ENCODE results near the gene GINM1.

GINM1 gene

DNA sequence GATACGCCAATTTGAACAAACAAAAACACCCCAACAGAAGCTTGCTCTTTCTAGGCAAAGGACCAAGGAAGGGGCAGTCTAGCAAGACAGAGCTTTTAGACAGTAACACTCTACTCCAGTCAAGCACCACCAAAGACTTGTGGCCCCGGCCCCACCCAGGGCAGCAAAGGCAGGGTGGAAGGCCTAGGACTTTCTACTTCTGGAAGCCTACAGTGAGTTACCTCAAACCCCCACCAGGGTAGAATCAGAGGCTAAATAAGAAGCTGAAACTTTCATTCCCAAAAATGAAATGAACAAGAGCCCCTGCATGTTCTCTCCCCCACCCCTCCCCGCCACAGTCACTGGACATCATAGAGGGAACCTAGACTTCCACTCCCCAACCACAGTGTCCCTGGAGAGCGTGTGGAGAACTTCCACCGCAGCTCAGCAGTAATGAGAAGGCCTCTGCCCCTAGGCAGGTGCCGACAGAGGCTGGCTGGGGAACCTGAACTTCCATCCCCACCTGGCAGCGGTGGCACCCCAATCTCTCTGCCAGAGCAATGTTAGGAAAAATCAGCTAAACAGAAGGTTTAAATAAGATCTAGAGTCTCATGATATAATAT, 42.3 kb downstream of the GINM1 start:
- no peak overlapping the region for H3K4me3 ChIP-seq (ENCODE audit: low read depth, low read length)
- TF ChIP-seq, protein P1, sequence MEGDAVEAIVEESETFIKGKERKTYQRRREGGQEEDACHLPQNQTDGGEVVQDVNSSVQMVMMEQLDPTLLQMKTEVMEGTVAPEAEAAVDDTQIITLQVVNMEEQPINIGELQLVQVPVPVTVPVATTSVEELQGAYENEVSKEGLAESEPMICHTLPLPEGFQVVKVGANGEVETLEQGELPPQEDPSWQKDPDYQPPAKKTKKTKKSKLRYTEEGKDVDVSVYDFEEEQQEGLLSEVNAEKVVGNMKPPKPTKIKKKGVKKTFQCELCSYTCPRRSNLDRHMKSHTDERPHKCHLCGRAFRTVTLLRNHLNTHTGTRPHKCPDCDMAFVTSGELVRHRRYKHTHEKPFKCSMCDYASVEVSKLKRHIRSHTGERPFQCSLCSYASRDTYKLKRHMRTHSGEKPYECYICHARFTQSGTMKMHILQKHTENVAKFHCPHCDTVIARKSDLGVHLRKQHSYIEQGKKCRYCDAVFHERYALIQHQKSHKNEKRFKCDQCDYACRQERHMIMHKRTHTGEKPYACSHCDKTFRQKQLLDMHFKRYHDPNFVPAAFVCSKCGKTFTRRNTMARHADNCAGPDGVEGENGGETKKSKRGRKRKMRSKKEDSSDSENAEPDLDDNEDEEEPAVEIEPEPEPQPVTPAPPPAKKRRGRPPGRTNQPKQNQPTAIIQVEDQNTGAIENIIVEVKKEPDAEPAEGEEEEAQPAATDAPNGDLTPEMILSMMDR (IDR thresholded peaks at IDR 0.05; ENCODE audit: low read depth, low read length), result no peak
- no peaks in the 10 kb centered on the region for H3K27me3 ChIP-seq
- H3K36me3 ChIP-seq, result 0 out of 2 replicates have a peak, but pooled peaks cover 4% of the 10 kb centered on the region
- H3K9me3 ChIP-seq, result no peaks in the 10 kb centered on the region
- DNase-seq, result no peak
- no peaks in the 10 kb centered on the region for H3K4me1 ChIP-seq

- Histone ChIP-seq H3K4me1 (peaks cover 3% of the 10 kb centered on the region; the same call in 1 of the 2 replicates), H3K36me3 (0 out of 2 replicates have a peak, but pooled peaks cover 3% of the 10 kb centered on the region), H3K9me3 (no peaks in the 10 kb centered on the region), H3K27me3 (no peaks in the 10 kb centered on the region), H3K4me3 (ENCODE audit: low read depth, low read length) (no peak overlapping the region)
- TF ChIP-seq, protein P1 (IDR thresholded peaks at IDR 0.05; ENCODE audit: low read depth, low read length), result no peak
- DNase-seq, result no peak
These were observed 48.2 kb downstream of the GINM1 start for GRCh38 chr6:149614337-149614736.

DNA sequence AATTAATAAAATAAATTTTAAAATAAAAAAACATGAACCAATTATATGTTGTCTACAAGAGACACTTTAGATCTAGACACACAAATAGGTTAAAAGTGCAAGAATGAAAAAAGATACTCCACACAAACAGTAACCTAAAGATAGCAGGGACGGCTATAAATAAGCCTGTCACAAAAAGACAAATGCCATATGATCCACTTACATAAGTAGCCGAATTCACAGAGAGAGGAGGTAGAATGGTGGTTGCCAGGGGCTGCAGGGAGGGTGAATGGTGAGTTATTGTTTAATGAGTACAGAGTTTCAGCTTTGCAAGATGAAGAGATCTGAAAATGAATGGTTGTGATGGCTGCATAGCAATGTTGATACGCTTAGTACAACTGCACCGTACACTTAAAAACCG, 49.6 kb downstream of the GINM1 start:
- H3K9me3 ChIP-seq, result no peaks in the 10 kb centered on the region
- peaks cover 8% of the 10 kb centered on the region; the same call in 1 of the 2 replicates for H3K36me3 ChIP-seq
- H3K27me3 ChIP-seq, result no peaks in the 10 kb centered on the region
- H3K4me1 ChIP-seq, result peaks cover 3% of the 10 kb centered on the region; the same call in 1 of the 2 replicates
- H3K4me3 ChIP-seq (ENCODE audit: low read depth, low read length), result no peak overlapping the region
- DNase-seq, result no peak
- TF ChIP-seq, protein P1 (IDR thresholded peaks at IDR 0.05; ENCODE audit: low read depth, low read length), result no peak

DNA sequence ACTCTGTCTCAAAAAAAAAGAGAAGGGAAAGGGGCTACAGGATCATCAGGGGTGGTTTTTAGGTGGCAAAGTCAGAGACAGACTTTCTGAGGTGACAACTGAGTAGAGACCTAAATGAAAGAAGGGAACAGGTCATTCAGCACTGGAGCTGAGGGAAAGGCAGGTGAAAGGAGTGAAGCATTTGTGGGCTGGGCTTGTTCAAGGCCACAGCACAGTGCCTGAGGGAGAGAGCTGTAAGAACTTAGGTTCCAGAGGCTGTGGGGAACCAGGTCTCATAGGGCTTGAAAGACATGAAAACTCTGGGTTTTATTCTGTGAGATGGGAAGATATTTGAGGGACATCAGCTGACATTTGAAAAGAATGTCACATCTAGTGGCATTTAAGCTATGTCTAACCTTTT, 61.5 kb downstream of the GINM1 start:
- Histone ChIP-seq H3K36me3 (peaks cover 2% of the 10 kb centered on the region), H3K27me3 (no peaks in the 10 kb centered on the region), H3K4me1 (no peaks in the 10 kb centered on the region), H3K9me3 (no peaks in the 10 kb centered on the region), H3K4me3 (ENCODE audit: low read depth, low read length) (no peak overlapping the region)
- TF ChIP-seq, protein P1 (IDR thresholded peaks at IDR 0.05; ENCODE audit: low read depth, low read length), result no peak
- no peak for DNase-seq

- Histone ChIP-seq H3K4me1 (no peaks in the 10 kb centered on the region), H3K36me3 (peaks cover 2% of the 10 kb centered on the region)
- TF ChIP-seq, protein P1 (IDR thresholded peaks at IDR 0.05; ENCODE audit: low read depth, low read length), result no peak
These were observed 62.8 kb downstream of the GINM1 start for GRCh38 chr6:149628875-149629510.

DNA sequence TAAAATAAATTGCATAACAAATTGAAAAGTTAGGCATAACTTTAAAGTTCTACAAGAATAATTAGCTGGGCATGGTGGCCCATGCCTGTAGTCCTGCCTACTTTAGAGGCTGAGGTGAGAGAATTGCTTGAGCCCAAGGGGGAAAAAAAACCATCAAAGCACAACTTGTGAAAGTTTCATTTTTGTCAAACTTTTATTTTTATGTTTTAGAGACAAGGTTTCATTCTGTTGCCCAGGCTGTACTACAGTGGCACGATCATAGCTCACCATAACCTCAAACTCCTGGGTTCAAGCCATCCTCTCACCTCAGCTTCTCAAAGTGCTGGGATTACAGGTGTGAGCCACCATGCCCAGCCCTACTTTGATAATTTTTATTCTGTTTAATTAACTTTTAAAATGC, 68.1 kb downstream of the GINM1 start:
- TF ChIP-seq, protein P1 (IDR thresholded peaks at IDR 0.05; ENCODE audit: low read depth, low read length), result no peak
- Histone ChIP-seq H3K4me1 (no peaks in the 10 kb centered on the region), H3K9me3 (no peaks in the 10 kb centered on the region), H3K27me3 (no peaks in the 10 kb centered on the region), H3K4me3 (ENCODE audit: low read depth, low read length) (no peak overlapping the region), H3K36me3 (peaks cover 2% of the 10 kb centered on the region)
- DNase-seq, result no peak

More at GRCh38 chr6:149628875-149629510, 62.8 kb downstream of the GINM1 start:
- no peaks in the 10 kb centered on the region for H3K27me3 ChIP-seq
- H3K4me3 ChIP-seq (ENCODE audit: low read depth, low read length), result no peak overlapping the region
- H3K9me3 ChIP-seq, result no peaks in the 10 kb centered on the region
- DNase-seq, result no peak
